ENCODE data around the gene CELA2A. TPM values are rescaled to one million over a fixed set of nuclear protein-coding genes. Genes with fewer than 3 reads are reported as not detected.
"Not testable (repeated sequence)": the region's sequence is repeated elsewhere in the genome, so short reads cannot be mapped to it uniquely, and the experiment has no call there.

The CELA2A gene
- total RNA-seq, 1 experiment from 2014 or later = not detected

- H3K27ac ChIP-seq = no peak overlapping the region
- H3K9me2 ChIP-seq (ENCODE audit: insufficient read depth) = no peaks in the 10 kb centered on the region
- H3K27me3 ChIP-seq (ENCODE audit: insufficient read depth, low read depth) = no peaks in the 10 kb centered on the region
- ChIA-PET CTCF (no interaction called here), POLR2A (ENCODE audit: unreplicated experiment) (no interaction called here)
- intact Hi-C loops (cut with micrococcal nuclease; ENCODE audit: unreplicated experiment) = loop anchor here (10.0 kb wide), 4 partner anchors 165 to 625 kb away; partner anchors contain the start of gene TMEM51
- peaks cover 7% of the 10 kb centered on the region for H3K4me1 ChIP-seq (replicated peaks; ENCODE audit: insufficient read depth)
- no peaks in the 10 kb centered on the region for H3K9me3 ChIP-seq (ENCODE audit: insufficient read depth, low read depth)
- no peak overlapping the region for H3K4me3 ChIP-seq
- no peak for DNase-seq
- H3K36me3 ChIP-seq (ENCODE audit: low read depth) = no peaks in the 10 kb centered on the region
- no peaks in the 10 kb centered on the region for H4K20me1 ChIP-seq (ENCODE audit: insufficient read depth)
- H3K79me2 ChIP-seq (ENCODE audit: low read depth) = no peaks in the 10 kb centered on the region
- 0 out of 2 replicates have a peak, but pooled peaks cover 4% of the 10 kb centered on the region for H3F3A ChIP-seq (ENCODE audit: insufficient read depth, low read depth)
- TF ChIP-seq CTCF (conservative IDR thresholded peaks at IDR 0.05) (no peak), EZH2 (IDR thresholded peaks at IDR 0.05; ENCODE audit: low read depth) (no peak)
- no TSS peak for BruUV-seq (replicated peaks)
- H2AFZ ChIP-seq = no peak overlapping the region
- no peak overlapping the region for H3K4me2 ChIP-seq
Observed at GRCh38 chr1:15519625-15520024, 63.1 kb downstream of the CELA2A start.

- intact Hi-C loops (cut with micrococcal nuclease; ENCODE audit: unreplicated experiment) = loop anchor here (10.0 kb wide), 4 partner anchors 167 to 623 kb away; partner anchors contain the start of gene TMEM51
- H3K9me3 ChIP-seq (ENCODE audit: insufficient read depth, low read depth); CTCF ChIA-PET; BruUV-seq (replicated peaks); H4K20me1 ChIP-seq (ENCODE audit: insufficient read depth); H3K4me1 ChIP-seq (replicated peaks; ENCODE audit: insufficient read depth); H3K79me2 ChIP-seq (ENCODE audit: low read depth); H2AFZ ChIP-seq; H3K36me3 ChIP-seq (ENCODE audit: low read depth); H3K9me2 ChIP-seq (ENCODE audit: insufficient read depth); H3K4me2 ChIP-seq; DNase-seq; H3K27ac ChIP-seq; H3K27me3 ChIP-seq (ENCODE audit: insufficient read depth, low read depth); H3K4me3 ChIP-seq: not testable (repeated sequence)
- peaks cover 12% of the 10 kb centered on the region for H3F3A ChIP-seq (ENCODE audit: insufficient read depth, low read depth)
- POLR2A ChIA-PET (ENCODE audit: unreplicated experiment) = interaction anchor here (0.6 kb wide), 1 partner anchor 235 kb away, joined by 4 read pairs; no protein-coding TSS in a partner anchor
Observed at GRCh38 chr1:15521206-15521906, 64.8 kb downstream of the CELA2A start.

Other genes starting within 250 kb of the CELA2A start
- gene FHAD1, start 209.5 kb upstream of the CELA2A start, total RNA-seq (2021) = 6.9 and 8.2 TPM in 2 replicates
- 129 and 160 TPM in 2 replicates for gene EFHD2, start 46.8 kb upstream of the CELA2A start, total RNA-seq (2021)
- not detected in 2 replicates for gene CTRC, start 18.3 kb upstream of the CELA2A start, total RNA-seq (2021)
- not detected in 2 replicates for gene CELA2B, start 19.4 kb downstream of the CELA2A start, total RNA-seq (2021)
- 12.4 and 16.6 TPM in 2 replicates for gene CASP9, start 67.5 kb downstream of the CELA2A start, total RNA-seq (2021)
- 12.0 and 18.8 TPM in 2 replicates for gene DNAJC16, start 70.1 kb downstream of the CELA2A start, total RNA-seq (2021)
- gene AGMAT, start 128.3 kb downstream of the CELA2A start, total RNA-seq (2021) = 2.7 and 2.9 TPM in 2 replicates
- gene DDI2, start 160.7 kb downstream of the CELA2A start, total RNA-seq (2021) = 36.1 and 38.0 TPM in 2 replicates
- gene PLEKHM2, start 227.6 kb downstream of the CELA2A start, total RNA-seq (2021) = 45.9 and 51.8 TPM in 2 replicates

Data from PC-9 (cell line).